Central memory CD8-positive, alpha-beta T cell (primary cell): ENCODE measurements around the gene UFL1.

Experiments
- ATAC-seq: fragments of 150-1000 bp; cut with Tn5 transposase; replicated peaks from 2 replicates; pipeline ENCODE4 v1.10.0; 2022; ENCODE audit warnings: mild to moderate bottlenecking, moderate FRiP score, moderate number of reproducible peaks; ENCODE audit not compliant: poor library complexity, severe bottlenecking; ENCODE audit errors: extremely low read depth
- DNase-seq, 2 donors: peaks; one replicate each; pipeline ENCODE4 v3.0.0; 2021; ENCODE audit warnings: low spot score in 2 of 2
- H3K27ac Mint-ChIP-seq: one replicate; pipeline ENCODE4 v1.8.0; 2022; ENCODE audit warnings: low read depth, mild to moderate bottlenecking, moderate library complexity, mixed read lengths
- H3K27me3 Mint-ChIP-seq: one replicate; pipeline ENCODE4 v1.8.0; 2022; ENCODE audit warnings: mixed read lengths
- H3K36me3 Mint-ChIP-seq: one replicate; pipeline ENCODE4 v1.8.0; 2022; ENCODE audit warnings: mild to moderate bottlenecking, moderate library complexity, mixed read lengths; ENCODE audit not compliant: insufficient read depth
- H3K4me1 Mint-ChIP-seq: one replicate; pipeline ENCODE4 v1.8.0; 2022; ENCODE audit warnings: mixed read lengths
- H3K4me3 Mint-ChIP-seq: one replicate; pipeline ENCODE4 v1.8.0; 2022; ENCODE audit warnings: mild to moderate bottlenecking, moderate library complexity, mixed read lengths
- H3K9me3 Mint-ChIP-seq: one replicate; pipeline ENCODE4 v1.8.0; 2022; ENCODE audit warnings: mixed read lengths

UFL1 gene

DNA sequence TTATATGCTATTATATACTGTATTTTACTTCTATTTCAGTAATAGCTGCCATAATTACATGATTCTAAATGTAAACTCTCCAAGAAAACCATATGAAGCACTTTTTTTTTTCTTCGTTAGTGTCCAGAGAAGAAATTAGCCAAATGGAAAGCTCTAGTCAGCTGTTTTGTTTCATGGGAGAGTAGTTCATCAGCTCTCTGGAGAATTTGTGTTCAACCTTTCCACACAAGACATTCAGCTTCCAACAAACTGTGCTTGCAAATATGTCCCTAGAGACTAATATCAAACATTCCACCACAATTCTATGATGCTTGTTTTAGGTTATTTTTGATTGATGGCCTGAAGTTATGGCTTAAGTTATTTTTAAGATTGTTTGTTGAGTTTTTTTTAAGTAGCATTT lies 60.8 kb downstream of the UFL1 start:
- no peak overlapping the region for H3K27ac Mint-ChIP-seq
- H3K27me3 Mint-ChIP-seq: peaks cover 27% of the 10 kb centered on the region
- no peaks in the 10 kb centered on the region for H3K4me1 Mint-ChIP-seq
- no peaks in the 10 kb centered on the region for H3K9me3 Mint-ChIP-seq
- no peak overlapping the region for H3K4me3 Mint-ChIP-seq
- no peaks in the 10 kb centered on the region for H3K36me3 Mint-ChIP-seq
- no peak for ATAC-seq
- no peak for DNase-seq

GRCh38 chr6:96604420-96604819 lies 82.8 kb downstream of the UFL1 start:
- no peaks in the 10 kb centered on the region for H3K4me1 Mint-ChIP-seq
- ATAC-seq (no peak), DNase-seq (no peak)
- H3K27me3 Mint-ChIP-seq: peaks cover 18% of the 10 kb centered on the region
- H3K4me3 Mint-ChIP-seq: no peak overlapping the region
- H3K36me3 Mint-ChIP-seq: no peaks in the 10 kb centered on the region
- no peak overlapping the region for H3K27ac Mint-ChIP-seq
- no peaks in the 10 kb centered on the region for H3K9me3 Mint-ChIP-seq
